HUES64 (cell line): ENCODE measurements around the gene KRTAP5-9.
"Not testable (repeated sequence)": the region's sequence is repeated elsewhere in the genome, so short reads cannot be mapped to it uniquely, and the experiment has no call there.

ENCODE experiments used
- H3K27ac ChIP-seq: 2 replicates; pipeline ENCODE4 v1.7.0; 2013; ENCODE audit warnings: low read depth, low read length, inconsistent platforms
- H3K27me3 ChIP-seq: 2 replicates; pipeline ENCODE4 v1.6.1; 2013; ENCODE audit warnings: mild to moderate bottlenecking, low read length; ENCODE audit not compliant: insufficient read depth
- H3K36me3 ChIP-seq: 2 replicates; pipeline ENCODE4 v1.6.1; 2013; ENCODE audit warnings: mild to moderate bottlenecking, low read length; ENCODE audit not compliant: insufficient read depth
- H3K4me1 ChIP-seq: 2 replicates; pipeline ENCODE4 v1.6.1; 2013; ENCODE audit warnings: mild to moderate bottlenecking, low read length, moderate library complexity; ENCODE audit not compliant: insufficient read depth
- H3K4me3 ChIP-seq: 2 replicates; pipeline ENCODE4 v1.5.1; 2013; ENCODE audit warnings: mild to moderate bottlenecking, low read length, moderate library complexity
- H3K9ac ChIP-seq: 2 replicates; pipeline ENCODE4 v1.6.1; 2013; ENCODE audit warnings: mild to moderate bottlenecking, low read depth, low read length
- H3K9me3 ChIP-seq: 2 replicates; pipeline ENCODE4 v1.6.1; 2013; ENCODE audit warnings: low read depth, low read length; ENCODE audit not compliant: insufficient read depth
- WGBS: fragments of 150-250, 120-280 bp; methylation state at CpG from one replicate; pipeline ENCODE4 v1.1.7; 2013; ENCODE audit warnings: missing lambda C conversion rate; 5-methylcytosine and 5-hydroxymethylcytosine counted together

The KRTAP5-9 gene

GRCh38 chr11:71576688-71577465 is 28.7 kb downstream of the KRTAP5-9 start:
- H3K27ac ChIP-seq, H3K27me3 ChIP-seq: not testable (repeated sequence)
- WGBS = 92% methylated on average over 39 of the region's 41 CpGs

GRCh38 chr11:71577469-71578004 is 29.3 kb downstream of the KRTAP5-9 start:
- H3K9ac ChIP-seq = no peak overlapping the region
- H3K27me3 ChIP-seq = no peaks in the 10 kb centered on the region; the same call in 1 of the 2 replicates
- no peaks in the 10 kb centered on the region for H3K9me3 ChIP-seq
- 94% methylated on average over 7 of the region's 7 CpGs for WGBS
- no peak overlapping the region for H3K27ac ChIP-seq
- no peak overlapping the region for H3K4me3 ChIP-seq
- H3K36me3 ChIP-seq = no peaks in the 10 kb centered on the region
- peaks cover 9% of the 10 kb centered on the region; the same call in 1 of the 2 replicates for H3K4me1 ChIP-seq

More at GRCh38 chr11:71576688-71577465, 28.7 kb downstream of the KRTAP5-9 start:
- not testable (repeated sequence) for H3K4me3 ChIP-seq, H3K36me3 ChIP-seq, H3K4me1 ChIP-seq, H3K9me3 ChIP-seq, H3K9ac ChIP-seq

GRCh38 chr11:71579513-71579912 is 31.3 kb downstream of the KRTAP5-9 start:
- H3K36me3 ChIP-seq, H3K27me3 ChIP-seq, H3K4me1 ChIP-seq, H3K27ac ChIP-seq, H3K4me3 ChIP-seq, H3K9me3 ChIP-seq, H3K9ac ChIP-seq: not testable (repeated sequence)
- 72% methylated on average over 7 of the region's 7 CpGs for whole genome bisulfite sequencing

GRCh38 chr11:71580057-71581003 is 32.1 kb downstream of the KRTAP5-9 start:
- H3K4me1 ChIP-seq = peaks cover 9% of the 10 kb centered on the region; the same call in 1 of the 2 replicates
- H3K27ac ChIP-seq = no peak overlapping the region
- H3K27me3 ChIP-seq = no peaks in the 10 kb centered on the region; the same call in 1 of the 2 replicates
- H3K9ac ChIP-seq = no peak overlapping the region
- WGBS = 22% methylated on average over 8 of the region's 8 CpGs
- no peaks in the 10 kb centered on the region for H3K36me3 ChIP-seq
- no peak overlapping the region for H3K4me3 ChIP-seq
- H3K9me3 ChIP-seq = no peaks in the 10 kb centered on the region

GRCh38 chr11:71581826-71582225 is 33.6 kb downstream of the KRTAP5-9 start:
- no peaks in the 10 kb centered on the region for H3K9me3 ChIP-seq
- no peak overlapping the region for H3K9ac ChIP-seq
- H3K36me3 ChIP-seq = no peaks in the 10 kb centered on the region
- H3K4me1 ChIP-seq = peaks cover 9% of the 10 kb centered on the region; the same call in 1 of the 2 replicates
- H3K4me3 ChIP-seq = no peak overlapping the region
- H3K27me3 ChIP-seq = no peaks in the 10 kb centered on the region; the same call in 1 of the 2 replicates
- H3K27ac ChIP-seq = no peak overlapping the region
- WGBS = 94% methylated on average over 4 of the region's 4 CpGs

- Histone ChIP-seq H3K4me1 (peaks cover 9% of the 10 kb centered on the region; the same call in 1 of the 2 replicates), H3K27me3 (no peaks in the 10 kb centered on the region; the same call in 1 of the 2 replicates), H3K9me3 (no peaks in the 10 kb centered on the region), H3K9ac (no peak within 1 kb of the TSS), H3K36me3 (no peaks in the 10 kb centered on the region), H3K4me3 (no peak within 1 kb of the TSS), H3K27ac (no peak within 1 kb of the TSS)
- WGBS = 89% methylated on average over 3 of the region's 3 CpGs
Observed at GRCh38 chr11:71582309-71582895, 34.2 kb downstream of the KRTAP5-9 start, which contains the start of gene KRTAP5-11. Gene KRTAP5-11 (minus strand): TSS chr11:71582875. CDS start chr11:71582837, 38 bp downstream.

- H3K4me1 ChIP-seq, H3K27me3 ChIP-seq, H3K9ac ChIP-seq, H3K4me3 ChIP-seq, H3K27ac ChIP-seq, H3K9me3 ChIP-seq, H3K36me3 ChIP-seq: not testable (repeated sequence)
- 99% methylated on average over 2 of the region's 2 CpGs for WGBS
Observed at GRCh38 chr11:71582969-71583368, 34.7 kb downstream of the KRTAP5-9 start.

- not testable (repeated sequence) for H3K9ac ChIP-seq, H3K36me3 ChIP-seq, H3K27me3 ChIP-seq, H3K9me3 ChIP-seq, H3K4me3 ChIP-seq, H3K27ac ChIP-seq, H3K4me1 ChIP-seq
- 97% methylated on average over 2 of the region's 5 CpGs for WGBS
Observed at GRCh38 chr11:71585673-71586072, 37.5 kb downstream of the KRTAP5-9 start.

GRCh38 chr11:71588314-71588713 is 40.1 kb downstream of the KRTAP5-9 start:
- not testable (repeated sequence) for H3K4me3 ChIP-seq, H3K36me3 ChIP-seq, H3K4me1 ChIP-seq, H3K9me3 ChIP-seq, H3K27ac ChIP-seq, H3K27me3 ChIP-seq, H3K9ac ChIP-seq
- 60% methylated on average over 4 of the region's 4 CpGs for WGBS

- not testable (repeated sequence) for H3K27me3 ChIP-seq, H3K4me1 ChIP-seq
Observed at GRCh38 chr11:71588822-71589545, 40.8 kb downstream of the KRTAP5-9 start.

More at GRCh38 chr11:71588822-71589545, 40.8 kb downstream of the KRTAP5-9 start:
- 56% methylated on average over 10 of the region's 11 CpGs for WGBS
- not testable (repeated sequence) for H3K36me3 ChIP-seq, H3K9ac ChIP-seq, H3K9me3 ChIP-seq, H3K4me3 ChIP-seq, H3K27ac ChIP-seq
